GM21737 (cell line): ENCODE measurements around the gene PINLYP.
"Not testable (repeated sequence)": the region's sequence is repeated elsewhere in the genome, so short reads cannot be mapped to it uniquely, and the experiment has no call there.

Experiments
- ATAC-seq: cut with Tn5 transposase; IDR thresholded peaks from one replicate; pipeline ENCODE4 v1.9.1; 2021; ENCODE audit warnings: mild to moderate bottlenecking, moderate library complexity; ENCODE audit not compliant: unreplicated experiment

Gene PINLYP

DNA sequence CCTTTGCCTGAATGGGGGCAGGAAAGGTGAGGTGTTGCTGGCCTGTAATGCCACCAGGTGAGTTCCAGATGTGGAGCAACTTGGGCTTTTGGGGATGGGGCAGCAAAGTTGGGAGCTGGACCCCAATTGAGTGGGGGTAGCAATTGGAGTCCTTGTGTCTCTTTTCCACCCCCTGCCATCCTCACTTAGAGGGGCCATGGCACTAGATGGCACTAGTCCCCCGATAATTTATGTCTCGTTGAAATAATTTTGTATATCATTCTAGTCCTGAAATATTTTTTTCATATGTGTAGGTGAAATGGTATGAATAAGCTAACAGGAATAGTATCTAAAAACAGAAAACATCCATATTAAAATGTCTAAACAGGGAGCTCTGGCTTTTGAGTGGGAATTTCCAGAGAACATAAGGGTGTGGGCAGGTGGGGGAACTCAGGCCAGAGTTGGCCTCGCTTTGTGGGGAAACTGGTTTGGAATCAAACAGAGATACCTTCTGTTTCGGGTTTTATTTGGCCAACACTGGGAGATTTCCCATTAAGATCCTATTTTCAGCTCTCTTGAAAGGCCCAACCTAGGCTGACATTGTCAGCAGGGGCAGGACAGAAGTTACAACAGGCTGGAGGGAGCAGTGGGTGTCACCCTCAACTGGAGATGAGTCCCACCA is 24.2 kb downstream of the PINLYP start:
- ATAC-seq = no peak

DNA sequence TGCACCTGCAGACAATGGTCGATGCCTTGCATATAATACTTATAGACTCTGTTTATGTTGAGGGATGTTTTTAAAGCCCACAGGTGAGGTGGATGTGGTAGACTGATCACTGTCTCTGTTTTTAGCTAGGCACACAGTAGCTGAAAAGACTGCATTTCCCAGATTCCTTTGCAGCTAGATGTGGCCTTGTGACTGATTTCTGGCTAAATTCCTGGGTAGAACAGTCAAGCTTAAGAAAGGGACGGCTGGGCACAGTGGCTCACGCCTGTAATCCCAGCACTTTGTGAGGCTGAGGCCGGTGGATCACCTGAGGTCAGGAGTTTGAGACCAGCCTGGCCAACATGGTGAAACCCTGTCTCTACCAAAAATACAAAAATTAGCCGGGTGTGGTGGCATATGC is 24.7 kb downstream of the PINLYP start:
- ATAC-seq = not testable (repeated sequence)

DNA sequence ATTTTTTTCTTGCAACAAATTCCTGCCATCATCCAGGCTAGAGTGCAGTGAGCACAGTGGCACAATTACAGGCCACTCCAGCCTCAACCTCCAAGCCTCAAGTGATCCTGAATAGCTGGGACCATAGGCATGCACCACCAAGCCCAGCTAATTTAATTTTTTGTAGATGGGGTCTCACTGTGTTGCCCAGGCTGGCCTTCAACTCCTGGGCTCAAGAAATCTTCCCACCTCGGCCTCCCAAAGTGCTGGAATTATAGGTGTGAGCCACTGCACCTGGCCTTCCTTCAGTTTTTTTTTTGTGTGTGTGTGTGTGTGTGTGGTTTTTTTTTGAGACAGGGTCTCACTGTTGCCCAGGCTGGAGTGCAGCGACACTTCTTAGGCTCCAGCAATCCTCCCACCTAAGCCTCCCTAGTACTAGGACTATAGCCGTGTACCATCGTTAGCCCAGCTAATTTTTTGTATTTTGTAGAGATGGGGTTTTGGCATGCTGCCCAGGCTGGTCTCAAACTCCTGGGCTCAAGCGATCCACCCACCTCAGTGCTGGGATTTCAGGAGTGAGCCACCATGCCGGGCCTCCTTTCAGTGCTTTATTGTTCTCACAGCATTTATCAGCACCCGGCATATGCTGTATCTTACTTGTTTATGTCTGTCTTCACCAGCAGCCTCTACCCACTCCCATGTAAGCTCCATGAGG is 30.4 kb downstream of the PINLYP start:
- no peak for ATAC-seq

DNA sequence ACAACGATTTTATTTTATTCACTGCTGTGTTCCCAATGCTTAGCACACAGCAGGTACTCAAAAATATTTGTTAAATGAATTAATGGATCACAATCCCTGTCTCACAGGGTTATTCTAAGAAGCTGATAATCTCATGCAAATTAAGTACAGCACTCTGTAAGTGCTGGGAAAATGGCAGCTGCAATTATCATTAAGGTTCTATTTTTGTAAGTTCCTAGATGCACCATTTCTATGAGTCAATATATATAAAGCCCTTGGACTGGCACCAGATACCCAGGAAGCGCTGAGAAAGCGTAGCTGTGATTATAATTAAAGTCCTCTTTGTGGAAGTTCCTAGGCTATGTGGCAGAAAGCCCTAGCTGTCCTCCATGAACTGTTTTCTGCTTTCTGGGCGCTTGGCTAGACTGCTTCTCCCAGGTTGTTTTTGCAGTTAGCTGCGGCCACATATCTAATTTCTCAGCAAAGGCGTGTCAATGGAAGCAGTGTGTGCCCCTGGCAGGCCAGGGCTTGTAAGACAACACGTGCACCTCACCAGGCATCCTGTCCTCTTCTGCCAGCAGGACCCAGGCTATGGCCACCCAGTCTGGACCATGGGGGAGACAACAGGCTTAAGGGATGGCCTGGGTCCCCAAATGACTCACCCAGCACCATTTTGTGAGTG is 31.1 kb downstream of the PINLYP start:
- no peak for ATAC-seq

DNA sequence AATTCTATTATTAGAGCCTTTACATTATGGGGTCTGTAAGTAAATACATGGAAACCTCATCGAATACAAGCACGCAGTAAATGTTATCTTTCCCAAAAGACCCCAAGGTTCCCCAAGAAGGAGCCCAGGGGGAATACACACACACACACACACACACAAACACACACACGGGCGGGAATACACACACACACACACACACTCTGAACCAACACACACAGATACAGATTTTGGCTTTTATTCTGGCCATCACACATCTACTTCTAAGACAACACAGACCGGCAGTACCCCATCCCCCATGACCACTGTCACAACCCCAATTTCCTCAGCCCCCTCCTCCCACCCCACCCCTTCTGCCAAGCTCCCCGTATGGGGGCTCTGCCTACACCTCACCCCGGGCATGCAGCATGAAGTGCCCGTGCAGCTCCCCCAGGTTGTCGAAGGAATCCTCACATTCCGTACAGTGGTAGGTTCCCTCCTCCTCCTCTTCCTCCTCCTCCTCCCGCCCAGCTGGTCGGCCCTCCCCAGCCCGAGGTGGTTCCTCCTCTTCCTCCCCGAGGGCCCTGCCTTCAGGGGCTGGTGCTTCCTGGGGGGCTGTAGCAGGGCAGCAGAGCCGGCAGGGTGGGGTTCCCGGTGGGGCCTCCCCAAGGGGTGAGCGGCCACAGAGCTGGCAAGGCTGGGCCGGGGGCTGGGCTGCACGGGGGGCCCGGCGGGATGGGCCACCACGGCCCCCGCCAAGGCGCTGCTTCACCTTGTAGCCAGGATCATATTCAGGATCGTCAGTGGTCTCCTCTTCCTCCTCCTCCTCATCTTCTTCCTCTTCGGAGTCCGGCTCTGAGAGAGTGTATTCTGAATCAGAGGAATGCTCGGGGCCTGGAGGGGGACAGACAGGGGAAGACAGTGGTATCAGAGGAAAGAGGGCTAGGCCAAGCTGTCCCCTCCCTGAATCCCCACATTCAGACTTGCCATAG is 31.9 kb downstream of the PINLYP start:
- no peak for ATAC-seq

DNA sequence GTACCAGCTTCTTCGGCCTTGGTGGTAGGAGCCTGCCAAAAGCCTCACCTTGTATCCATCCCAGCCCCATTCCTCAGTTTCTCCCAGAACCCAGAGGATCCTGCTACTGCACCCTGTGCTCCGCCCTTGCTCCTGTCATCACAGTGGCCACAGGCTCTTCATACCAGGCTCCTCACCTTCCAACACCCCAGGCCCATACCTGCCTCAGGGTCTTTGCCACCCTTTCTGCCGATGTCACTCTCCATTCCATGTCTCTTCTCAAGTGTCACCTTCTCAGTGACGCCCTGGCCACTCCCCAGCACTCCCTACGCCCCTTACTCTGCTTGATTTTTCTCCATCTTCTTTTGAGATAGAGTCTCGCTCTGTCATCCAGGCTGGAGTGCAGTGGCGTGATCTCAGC is 34.3 kb downstream of the PINLYP start:
- ATAC-seq = no peak

DNA sequence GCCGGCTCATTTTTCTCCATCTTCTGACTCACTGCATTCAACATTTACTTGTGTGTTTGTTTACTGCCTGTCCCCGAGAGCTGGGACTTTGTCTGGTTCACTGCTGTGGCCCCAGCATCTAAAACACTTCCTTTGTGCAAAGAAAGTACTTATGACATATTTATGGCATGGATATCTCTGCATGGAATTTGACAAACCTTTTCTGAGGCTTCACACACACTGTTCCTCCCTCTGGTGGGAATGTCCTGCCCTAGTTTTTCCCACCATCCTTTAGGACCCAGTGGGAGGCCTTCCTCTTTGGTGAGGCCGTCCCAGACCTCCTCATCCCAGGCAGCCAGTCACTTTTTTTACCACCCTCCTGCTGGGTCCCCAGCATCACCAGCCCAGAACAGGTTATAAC is 34.9 kb downstream of the PINLYP start:
- ATAC-seq = no peak

DNA sequence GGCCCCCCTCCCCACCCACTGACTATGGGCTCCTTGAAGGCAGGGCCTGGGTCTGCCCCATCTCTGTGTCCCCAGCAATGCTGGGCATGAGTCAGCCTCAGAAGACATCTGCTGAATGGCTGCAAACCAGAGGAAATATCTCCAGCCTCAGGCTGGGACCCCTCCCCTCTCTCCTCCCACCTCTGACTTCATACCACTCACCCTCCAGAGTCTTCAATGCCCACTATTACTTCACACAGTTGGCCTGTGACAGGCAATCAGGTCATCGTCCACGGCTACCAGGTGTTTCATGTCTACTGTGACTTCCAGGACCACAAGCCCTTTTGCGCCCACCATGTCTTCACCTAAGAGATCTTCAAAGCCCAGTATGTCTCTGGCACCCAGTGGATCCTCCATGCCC is 36.2 kb downstream of the PINLYP start, which contains the start of gene SRRM5:
TSS of gene SRRM5 (plus strand) at position 301 of the 400 bp plus-strand sequence. CDS start at position 335, 34 bp downstream.
- ATAC-seq = no peak

DNA sequence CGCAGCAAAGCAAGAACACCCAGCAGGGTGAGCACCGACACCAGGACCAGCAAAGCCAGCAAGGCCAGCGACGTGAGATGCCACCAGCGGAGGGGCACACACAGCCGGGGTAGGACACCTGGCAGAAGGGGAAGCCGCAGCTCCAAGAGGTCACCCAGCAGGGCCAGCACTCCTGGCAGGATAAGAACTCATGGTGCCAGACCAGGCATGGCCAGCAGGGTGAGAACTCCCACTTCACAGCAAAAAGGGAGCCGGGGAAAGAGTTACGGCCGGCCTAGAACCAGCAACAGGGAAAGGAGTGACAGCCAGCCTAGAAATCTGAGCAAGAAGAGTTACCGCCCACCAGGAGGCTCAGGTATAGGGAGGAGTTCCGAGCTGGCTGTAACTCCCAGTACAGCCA is 36.8 kb downstream of the PINLYP start:
- ATAC-seq = no peak

DNA sequence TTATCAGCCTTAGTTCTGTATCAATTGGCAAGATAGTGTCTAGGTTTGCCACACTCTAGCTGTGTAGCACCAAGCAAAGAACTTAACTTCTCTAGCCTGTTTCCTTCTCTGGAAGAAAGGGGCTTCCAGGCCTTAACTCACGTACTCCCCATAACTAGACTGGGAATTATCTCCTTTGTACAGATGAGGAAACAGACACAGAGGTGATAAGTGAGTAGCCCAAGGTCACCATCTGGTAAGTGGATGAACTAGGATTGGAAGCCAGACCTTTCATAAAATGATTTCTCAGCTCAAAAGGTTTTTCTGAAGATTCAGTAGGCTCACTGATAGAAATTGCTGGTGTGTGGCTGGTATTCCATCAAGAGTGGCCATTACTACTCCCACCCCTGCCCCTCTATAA is 40.7 kb downstream of the PINLYP start:
- ATAC-seq = no peak

DNA sequence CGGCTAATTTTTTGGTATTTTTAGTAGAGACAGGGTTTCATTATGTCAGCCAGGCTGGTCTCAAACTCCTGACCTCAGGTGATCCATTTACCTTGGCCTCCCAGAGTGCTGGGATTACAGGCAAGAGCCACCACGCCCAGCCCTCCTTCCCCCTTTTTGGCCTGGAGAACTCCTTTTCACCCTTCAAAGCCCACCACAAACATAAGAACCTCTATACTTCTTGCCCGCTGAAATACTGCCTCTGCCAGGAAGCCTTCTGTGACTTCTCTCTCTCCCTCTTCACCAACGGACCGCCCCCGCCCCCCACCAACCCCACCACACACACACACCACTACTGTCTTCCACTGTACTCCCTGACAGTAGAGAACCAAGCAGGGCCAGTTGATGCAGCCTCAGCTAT is 41.4 kb downstream of the PINLYP start:
- no peak for ATAC-seq

DNA sequence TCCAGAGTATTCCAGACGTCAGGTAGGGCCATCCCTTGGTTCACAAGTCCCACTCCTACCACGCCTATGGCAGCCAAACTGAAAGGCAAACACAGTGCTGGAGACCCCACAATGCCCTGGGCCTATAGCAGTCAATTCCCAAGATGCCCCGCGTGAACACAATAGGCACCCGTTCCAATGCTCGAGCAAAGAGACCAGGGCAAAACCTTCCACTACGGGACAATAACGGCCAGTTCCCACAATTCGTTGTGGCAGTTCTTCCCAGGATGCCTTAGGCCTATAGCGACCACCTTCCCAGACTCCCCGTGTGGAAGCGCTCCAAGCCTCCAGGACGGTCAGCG is 43.3 kb downstream of the PINLYP start:
- peak; percentile 24 for ATAC-seq

DNA sequence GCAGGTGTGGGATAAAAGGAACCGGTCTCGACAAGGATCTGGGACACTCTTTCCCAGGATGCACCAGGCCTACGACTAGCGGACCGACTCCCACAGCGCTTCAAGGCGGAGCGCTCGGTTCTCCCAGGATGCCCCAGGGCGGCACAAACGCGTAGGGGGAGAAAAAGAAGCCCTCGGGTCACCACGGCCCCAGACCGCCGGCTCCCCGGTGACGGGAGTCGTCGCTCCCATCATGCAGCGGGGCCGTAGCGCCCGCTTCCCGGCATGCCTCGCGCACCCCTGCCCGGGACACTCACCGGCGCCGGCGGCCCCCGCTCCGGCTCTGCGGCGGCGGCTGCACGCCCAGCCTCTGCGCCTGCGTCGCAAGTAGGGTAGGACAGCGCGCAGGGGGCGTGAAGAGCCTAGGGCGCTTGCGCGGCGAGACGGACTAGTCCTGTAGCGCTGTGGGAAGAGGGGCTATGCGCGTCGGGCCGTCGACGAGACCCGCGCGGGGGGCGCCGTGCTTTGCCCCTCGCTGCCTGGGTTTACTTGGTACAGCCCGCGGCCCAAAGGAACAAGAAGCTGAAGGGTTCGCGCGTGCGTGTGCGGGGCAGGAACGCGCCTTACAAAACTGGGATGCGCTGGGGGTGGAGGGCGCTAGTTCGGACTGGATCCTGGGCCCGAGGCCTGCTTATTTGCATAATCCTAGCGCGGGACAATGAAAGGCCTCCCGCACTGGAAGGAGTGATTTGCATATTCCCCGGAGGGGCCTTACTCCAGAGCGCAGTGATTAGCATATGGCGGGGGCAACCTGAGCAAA is 43.9 kb downstream of the PINLYP start, which contains the start of gene ZNF428:
TSS of gene ZNF428 (minus strand) at position 368 of the 799 bp plus-strand sequence. CDS start 5,325 bp downstream, outside the sequence.
- ATAC-seq = peak; percentile 72

DNA sequence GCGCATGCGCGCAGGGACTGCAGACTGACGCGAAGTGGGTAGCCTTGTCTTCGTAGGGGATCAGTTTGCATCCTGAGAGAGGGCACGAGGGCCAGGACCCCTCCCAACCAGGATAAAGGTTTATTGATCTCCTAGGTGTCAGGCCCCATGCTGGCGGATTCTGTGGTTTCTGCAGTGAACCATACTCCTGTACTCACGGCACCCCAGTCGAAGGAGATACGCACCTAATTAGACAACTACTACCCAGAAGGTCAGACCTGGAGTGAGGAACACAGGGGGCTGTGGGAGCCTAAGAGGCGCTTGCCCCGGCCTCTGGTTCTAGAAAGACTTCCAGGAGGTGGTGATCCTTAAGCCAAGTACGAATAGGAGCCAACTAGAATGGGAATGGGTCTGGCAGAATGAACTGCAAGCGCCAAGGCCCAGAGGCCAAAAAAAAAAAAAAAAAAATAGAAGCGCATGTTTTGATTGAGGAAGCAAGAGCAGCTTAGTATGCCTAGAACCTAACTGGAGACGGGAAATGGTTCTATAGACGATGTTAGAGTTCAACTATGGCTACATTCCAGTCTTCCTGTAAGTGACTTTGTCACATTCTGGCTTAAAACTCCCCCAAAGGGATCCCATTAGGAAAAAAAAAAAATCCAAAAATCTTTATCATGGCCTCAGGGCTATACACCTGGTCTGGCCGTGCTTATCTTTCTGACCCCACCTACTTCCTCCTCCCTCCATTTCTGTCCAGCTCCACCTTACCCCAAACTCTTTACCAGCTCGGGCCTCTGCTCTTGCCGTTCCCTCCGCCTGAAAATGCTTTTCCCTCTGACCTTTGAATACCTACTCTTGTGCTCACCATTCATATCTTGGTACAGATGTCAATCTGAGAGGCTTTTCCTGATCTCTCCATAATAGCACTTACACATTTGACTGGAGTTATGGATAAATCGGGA is 44.7 kb downstream of the PINLYP start:
- no peak for ATAC-seq

DNA sequence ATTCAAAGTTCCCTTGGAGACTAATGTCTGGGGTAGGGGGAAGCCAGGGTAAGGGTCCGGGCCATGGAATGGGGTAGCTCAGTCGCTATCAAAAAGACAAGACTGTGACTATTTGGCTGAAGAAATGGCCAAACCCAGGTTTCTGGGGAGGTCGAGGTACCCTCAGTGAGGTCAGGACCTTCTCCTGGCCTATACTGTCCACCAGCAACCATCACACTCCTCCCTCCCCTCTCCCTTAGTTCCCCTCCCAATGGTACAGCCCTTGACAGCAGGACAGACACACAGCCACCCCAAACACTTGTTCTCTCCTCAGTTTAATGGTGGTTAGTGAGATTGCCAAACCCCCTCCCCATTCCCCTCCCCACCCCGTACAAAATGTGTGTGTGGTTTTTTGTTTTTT is 46.5 kb downstream of the PINLYP start:
- no peak for ATAC-seq

DNA sequence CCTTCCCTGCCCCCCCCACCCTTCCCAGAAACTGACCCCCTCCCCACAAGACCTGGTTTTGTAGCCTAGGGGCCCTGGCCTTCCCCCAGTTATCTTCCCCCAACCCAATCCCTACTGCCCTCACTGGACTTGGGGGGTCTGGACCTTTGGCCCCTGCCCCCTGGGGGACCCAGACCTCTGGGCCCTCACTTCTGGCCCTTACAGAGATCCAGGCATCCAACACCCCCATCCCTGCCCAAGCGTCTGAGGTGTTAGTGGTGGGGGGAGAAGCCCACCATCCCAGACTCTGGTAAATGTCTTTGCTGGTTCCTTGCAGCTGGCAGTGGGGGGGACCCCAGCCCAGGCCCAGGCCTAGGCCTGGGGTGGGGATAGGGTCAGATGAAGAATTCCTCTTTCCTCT is 47.4 kb downstream of the PINLYP start:
- no peak for ATAC-seq

DNA sequence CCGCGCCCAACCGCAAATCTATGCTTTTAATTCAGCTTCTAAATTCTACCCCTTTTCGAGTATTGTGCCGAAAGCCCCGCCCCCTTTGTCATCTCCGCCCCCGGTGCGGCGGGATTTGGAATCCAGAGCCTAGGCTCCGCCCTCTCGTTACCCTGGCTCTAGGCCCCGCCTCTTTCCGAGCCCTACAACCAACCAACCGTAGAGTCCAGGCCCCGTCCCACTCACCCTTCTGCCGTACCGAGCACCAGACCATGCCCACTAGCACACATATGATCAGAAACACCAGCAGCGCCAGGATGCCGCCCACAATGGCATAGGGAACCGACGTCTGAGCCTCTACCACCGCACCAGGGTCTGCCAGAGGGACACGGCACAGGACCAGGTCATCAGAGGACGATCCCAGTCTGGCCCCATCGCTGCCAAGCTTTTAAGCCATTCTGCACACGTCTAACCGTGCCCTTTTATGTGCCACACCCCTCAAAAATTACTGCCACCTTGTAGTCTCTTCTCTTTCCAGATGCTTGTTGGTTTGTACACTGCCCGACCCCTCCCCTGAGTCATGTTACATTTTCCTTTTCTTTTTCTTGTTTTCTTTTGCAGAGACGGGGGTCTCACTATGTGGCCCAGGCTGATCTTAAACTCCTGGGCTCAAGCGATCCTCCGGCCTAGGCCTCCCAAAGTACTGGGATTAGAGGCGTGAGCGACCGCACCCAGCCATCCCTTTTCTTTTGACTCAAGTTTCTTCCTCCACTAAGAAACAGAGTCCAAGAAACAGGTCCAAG is 48.5 kb downstream of the PINLYP start:
- ATAC-seq = no peak

DNA sequence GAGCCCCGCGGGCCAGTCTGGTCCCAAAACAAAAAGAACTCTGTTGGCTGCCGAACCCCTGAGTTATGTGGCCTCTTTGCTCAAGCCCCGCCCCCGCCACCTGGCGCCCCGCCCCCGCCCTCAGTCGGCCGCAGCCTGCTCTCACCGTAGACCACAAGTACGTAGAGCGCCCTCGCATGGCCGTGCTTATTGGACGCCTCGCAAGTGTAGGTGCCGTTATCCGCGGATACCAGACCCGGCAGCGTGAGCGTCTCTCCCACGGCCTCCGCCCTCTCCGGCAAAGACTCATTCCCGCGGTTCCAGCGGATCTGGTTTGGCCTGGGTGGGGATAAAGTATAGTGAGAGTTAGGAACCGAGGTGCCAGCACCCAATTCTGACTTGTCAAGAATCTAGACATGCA is 49.3 kb downstream of the PINLYP start:
- ATAC-seq = no peak
